Lower leg skin (tissue), 3 donors: ENCODE data around the gene SCG5.

ENCODE experiments used
- CTCF ChIP-seq, 3 donors: fragments of 450-650 bp; IDR thresholded peaks; one replicate each; pipeline ENCODE4 v1.5.1; 2016; ENCODE audit warnings: antibody characterized with exemption in 3 of 3, mild to moderate bottlenecking in 3 of 3, moderate library complexity in 2 of 3
- POLR2A ChIP-seq, 2 donors: fragments of 450-650 bp; IDR thresholded peaks; one replicate each; pipeline ENCODE4 v1.6.1; 2016 to 2017; ENCODE audit warnings: antibody characterized with exemption in 2 of 2, mild to moderate bottlenecking in 1 of 2, moderate library complexity in 1 of 2

GRCh38 chr15:32682569-32682968 lies 41.1 kb downstream of the SCG5 start:
- no peak for TF ChIP-seq CTCF (IDR thresholded peaks at IDR 0.05)
- no peak for TF ChIP-seq POLR2A (IDR thresholded peaks at IDR 0.05)
